M059J (cell line): Measurements from ENCODE around the gene TMED9. TPM values are rescaled to one million over a fixed set of nuclear protein-coding genes. Genes with fewer than 3 reads are reported as not detected.

Source experiments
- DNase-seq: peaks from one replicate; pipeline ENCODE4 v3.0.0-alpha.2; 2012; ENCODE audit warnings: low read depth
- total RNA-seq: library from RNA; depleted of rRNA; stranded (reverse); fragments of >200 nt; shearing (Covaris generic); gene quantifications from 2 replicates; pipeline ENCODE4 v1.2.3, GENCODE V29; 2014

Gene TMED9
- total RNA-seq, 1 experiment from 2014 or later = 205 TPM

GRCh38 chr5:177578316-177578715, 13.7 kb upstream of the TMED9 start:
- no peak for DNase-seq

DNA sequence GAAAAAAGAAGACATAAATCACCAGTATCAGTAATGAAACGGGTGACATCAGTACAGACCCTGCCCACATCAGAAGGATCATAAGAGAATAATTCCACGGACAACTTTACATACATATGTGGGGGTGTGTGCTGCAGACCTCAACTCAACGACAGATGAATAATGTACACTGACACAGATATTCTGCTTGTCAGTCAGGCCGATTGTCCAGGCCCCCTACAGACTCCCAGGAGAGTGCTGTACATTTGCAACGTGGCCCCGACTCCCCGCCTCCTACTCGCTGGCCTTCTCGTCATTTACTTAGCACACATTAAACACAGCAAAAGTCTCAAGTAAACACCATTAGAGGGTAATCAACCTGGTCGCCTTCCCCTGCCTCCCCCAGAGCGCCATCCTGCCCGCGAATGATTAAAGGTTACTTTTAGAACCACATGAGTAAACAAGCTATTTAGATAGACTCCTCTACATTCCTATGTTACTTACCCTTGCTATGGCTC, 3.5 kb upstream of the TMED9 start:
- no peak for DNase-seq

DNA sequence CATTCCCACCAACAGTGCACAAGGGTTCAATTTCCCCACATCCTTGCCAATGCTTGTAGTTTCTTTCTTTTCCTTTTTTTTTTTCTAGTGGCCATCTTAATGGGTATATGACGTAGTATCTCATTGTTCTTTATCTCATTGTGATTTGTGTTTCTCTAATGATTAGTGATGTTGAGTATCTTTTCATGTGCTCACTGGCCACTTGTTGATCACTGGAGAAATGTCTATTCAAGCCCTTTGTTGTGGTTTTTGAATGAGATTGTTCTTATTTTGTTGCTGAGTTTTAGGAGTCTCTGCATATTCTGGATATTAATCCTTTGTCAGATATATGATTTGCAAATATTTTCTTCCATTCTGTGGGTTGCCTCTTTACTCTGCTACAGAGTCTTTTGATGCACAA, 1.6 kb upstream of the TMED9 start:
- no peak for DNase-seq

DNA sequence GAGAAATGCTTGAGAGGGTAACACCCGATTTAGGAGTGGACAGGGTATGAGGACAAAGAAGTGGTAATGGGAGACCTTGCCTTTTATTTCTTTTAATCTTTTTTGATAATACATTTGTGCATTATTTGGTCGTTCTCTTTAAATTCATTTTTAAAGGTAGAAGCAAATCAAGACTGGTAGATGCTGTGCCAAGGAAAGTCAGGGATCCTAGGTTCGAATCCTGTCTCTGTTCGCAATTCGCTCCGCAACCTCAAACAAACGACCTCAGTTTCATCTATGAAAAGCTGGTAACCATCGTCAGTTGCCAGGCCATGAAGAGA, 353 bp upstream of the TMED9 start:
- DNase-seq = no peak

- no peak for DNase-seq
Measured at GRCh38 chr5:177592905-177593304, 902 bp downstream of the TMED9 start.

- DNase-seq = no peak
Measured at GRCh38 chr5:177593511-177593910, 1.5 kb downstream of the TMED9 start.

- DNase-seq = no peak
Measured at GRCh38 chr5:177594071-177594470, 2.1 kb downstream of the TMED9 start.

DNA sequence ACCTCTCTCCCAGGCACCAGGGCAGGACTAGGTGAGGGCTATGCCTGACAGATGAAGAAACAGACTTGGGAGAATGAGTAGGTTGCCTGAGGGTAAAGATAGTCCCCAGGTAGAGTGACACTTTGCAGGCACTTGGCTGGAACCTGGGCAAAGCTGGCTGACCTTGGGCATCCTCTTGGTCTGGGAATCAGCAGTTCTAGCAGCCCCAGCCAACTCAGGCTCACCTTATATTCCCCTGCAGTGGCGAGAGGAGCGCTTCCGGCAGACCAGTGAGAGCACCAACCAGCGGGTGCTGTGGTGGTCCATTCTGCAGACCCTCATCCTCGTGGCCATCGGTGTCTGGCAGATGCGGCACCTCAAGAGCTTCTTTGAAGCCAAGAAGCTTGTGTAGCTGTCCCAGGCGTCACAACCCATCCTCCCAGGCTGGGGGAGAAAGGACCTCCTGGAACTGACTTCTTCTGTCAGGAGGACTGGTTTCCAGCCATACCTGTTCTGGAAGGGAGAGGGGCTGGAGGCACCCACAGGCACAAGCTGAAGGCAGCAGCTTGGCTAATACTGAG, 3.1 kb downstream of the TMED9 start:
- DNase-seq = no peak

GRCh38 chr5:177595991-177596774, 4.2 kb downstream of the TMED9 start:
- peak; percentile 32 for DNase-seq

DNA sequence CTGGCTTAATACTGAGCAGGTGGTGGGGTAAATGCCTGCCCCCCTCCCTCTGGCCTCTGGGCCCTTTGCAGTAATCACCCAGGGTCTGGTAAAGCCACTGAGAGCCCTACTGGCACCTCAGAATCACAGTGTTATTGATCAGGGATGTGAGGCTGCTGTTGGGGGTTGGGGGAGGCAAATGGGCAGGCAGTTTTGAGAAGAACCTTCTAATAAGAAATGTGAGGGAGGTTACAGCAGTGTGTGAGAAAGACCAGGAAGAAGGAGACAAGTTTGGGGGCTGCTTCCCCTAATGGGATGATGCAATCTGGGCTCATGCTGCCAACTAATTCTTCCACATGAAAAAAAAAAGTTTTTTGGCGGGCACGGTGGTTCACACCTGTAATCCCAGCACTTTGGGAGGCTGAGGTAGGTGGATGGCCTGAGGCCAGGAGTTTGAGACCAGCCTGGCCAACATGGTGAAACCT, 4.8 kb downstream of the TMED9 start:
- no peak for DNase-seq

GRCh38 chr5:177598477-177598876, 6.5 kb downstream of the TMED9 start:
- DNase-seq = no peak

GRCh38 chr5:177599731-177600507, 7.9 kb downstream of the TMED9 start, which contains the start of gene B4GALT7:
TSS of gene B4GALT7 (plus strand) at chr5:177600132. CDS start at chr5:177600211, 79 bp downstream.
- peak; percentile 71 for DNase-seq

DNA sequence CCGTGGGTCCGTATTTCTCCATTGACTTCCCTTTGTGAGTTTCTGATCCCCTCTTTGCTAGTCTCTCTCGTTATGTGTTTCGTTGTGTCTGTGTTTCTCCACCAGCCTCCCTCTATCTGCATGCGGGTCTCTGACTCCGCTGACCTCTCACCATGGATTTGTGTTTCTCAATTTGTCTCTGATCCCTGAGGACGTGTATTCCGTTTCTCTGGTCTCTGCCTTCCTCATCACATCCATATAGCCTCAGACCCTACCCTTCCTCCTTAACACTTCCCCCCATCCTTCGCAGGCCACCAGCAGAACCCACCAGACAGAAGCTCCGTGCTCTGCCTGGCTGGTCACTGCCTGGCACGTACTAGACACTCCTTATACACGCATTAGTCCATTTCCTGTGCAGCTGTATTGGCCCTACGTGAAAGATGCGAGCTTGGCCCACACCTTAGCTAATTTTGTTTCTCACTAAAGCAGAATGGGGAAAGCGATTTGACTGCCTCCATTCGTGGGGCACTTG, 8.6 kb downstream of the TMED9 start:
- no peak for DNase-seq

GRCh38 chr5:177601126-177601525, 9.1 kb downstream of the TMED9 start:
- no peak for DNase-seq

- DNase-seq = peak; percentile 20
Measured at GRCh38 chr5:177601577-177602457, 9.8 kb downstream of the TMED9 start.

DNA sequence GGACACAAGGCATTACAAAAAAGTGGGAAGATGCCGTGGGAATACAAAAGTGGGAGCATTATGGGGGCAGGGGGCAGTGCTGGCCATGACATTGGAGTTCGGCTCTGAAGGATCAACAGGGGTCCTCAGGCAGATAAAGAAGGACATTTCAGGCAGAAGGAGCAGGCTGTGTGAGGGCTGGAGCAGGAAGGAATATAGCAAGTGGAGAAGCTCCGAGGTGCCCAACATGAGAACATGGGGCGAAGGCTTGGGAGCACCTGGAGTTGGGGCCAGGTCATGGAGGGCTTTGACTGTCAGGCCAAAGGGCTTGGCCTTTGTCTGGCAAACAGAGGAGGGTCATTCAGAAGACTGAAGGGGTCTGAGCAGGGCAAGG, 10.4 kb downstream of the TMED9 start:
- DNase-seq = no peak

- no peak for DNase-seq
Measured at GRCh38 chr5:177603631-177604030, 11.6 kb downstream of the TMED9 start.

DNA sequence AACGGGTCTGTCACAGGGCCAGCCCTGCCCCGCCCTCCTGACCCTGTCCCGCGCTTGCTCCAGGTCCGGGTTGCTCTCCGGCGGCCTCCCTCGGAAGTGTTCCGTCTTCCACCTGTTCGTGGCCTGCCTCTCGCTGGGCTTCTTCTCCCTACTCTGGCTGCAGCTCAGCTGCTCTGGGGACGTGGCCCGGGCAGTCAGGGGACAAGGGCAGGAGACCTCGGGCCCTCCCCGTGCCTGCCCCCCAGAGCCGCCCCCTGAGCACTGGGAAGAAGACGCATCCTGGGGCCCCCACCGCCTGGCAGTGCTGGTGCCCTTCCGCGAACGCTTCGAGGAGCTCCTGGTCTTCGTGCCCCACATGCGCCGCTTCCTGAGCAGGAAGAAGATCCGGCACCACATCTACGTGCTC, 12.1 kb downstream of the TMED9 start:
- DNase-seq = no peak

- DNase-seq = no peak
Measured at GRCh38 chr5:177604656-177605055, 12.7 kb downstream of the TMED9 start.

DNA sequence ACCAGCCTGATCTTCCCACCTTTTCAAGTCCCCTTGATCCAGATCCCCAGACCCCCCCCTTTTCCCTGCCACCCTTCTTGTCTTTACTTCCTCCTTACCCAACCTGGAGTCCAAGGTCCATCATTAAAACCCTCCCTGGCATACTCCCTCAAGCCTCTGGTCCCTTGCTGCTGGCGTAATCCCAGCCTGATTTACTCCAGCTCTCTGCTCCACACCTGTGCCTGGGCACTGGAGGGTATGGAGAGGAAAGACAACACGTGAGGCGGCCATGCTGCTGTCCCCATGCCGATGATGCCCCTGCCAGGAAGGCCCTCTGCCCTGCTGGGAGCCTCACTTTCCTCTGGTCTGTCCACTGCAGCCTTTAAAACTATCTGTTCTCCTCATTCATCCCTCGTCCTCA, 13.1 kb downstream of the TMED9 start:
- DNase-seq = no peak

- no peak for DNase-seq
Measured at GRCh38 chr5:177605667-177606066, 13.7 kb downstream of the TMED9 start.
